Uterus (tissue), 4 donors: ENCODE measurements around the gene ZNF649. TPM values are rescaled to one million over a fixed set of nuclear protein-coding genes. Genes with fewer than 3 reads are reported as not detected.
"Not testable (repeated sequence)": the region's sequence is repeated elsewhere in the genome, so short reads cannot be mapped to it uniquely, and the experiment has no call there.

Experiments used
- DNase-seq, 2 donors: peaks; one replicate each; pipeline ENCODE4 v3.0.0-alpha.2; 2019 to 2020
- H3K27ac ChIP-seq, 2 donors: fragments of 200-600 bp; sonication (generic); 1 replicate in 1 of 2; 2 replicates in 1 of 2; pipeline ENCODE4 v1.5.1; 2016 to 2018
- H3K27me3 ChIP-seq, 2 donors: fragments of 200-600 bp; sonication (generic); one replicate each; pipeline ENCODE4 v1.5.1; 2018 to 2019; ENCODE audit warnings: control low read depth in 1 of 2
- H3K36me3 ChIP-seq, 2 donors: fragments of 200-600 bp; sonication (generic); one replicate each; pipeline ENCODE4 v1.5.1; 2019; ENCODE audit warnings: control low read depth in 1 of 2
- H3K4me1 ChIP-seq, 2 donors: fragments of 200-600 bp; sonication (generic); one replicate each; pipeline ENCODE4 v1.5.1; 2018 to 2019; ENCODE audit warnings: control low read depth in 1 of 2
- H3K4me3 ChIP-seq, 2 donors: fragments of 200-600 bp; sonication (generic); 1 replicate in 1 of 2; 2 replicates in 1 of 2; pipeline ENCODE4 v1.5.1; 2018 to 2019; ENCODE audit warnings: mild to moderate bottlenecking in 1 of 2
- H3K9me3 ChIP-seq, 2 donors: fragments of 200-600 bp; sonication (generic); one replicate each; pipeline ENCODE4 v1.5.1; 2019; ENCODE audit warnings: control low read depth in 1 of 2
- CTCF ChIP-seq, 4 experiments: fragments of 200-600 bp in 2 of 4; fragments of 450-650 bp in 2 of 4; sonication (generic) in 2 of 4; IDR thresholded peaks; one replicate each; pipeline ENCODE4 v1.5.1; 2016 to 2019; ENCODE audit warnings: antibody characterized with exemption in 4 of 4, mild to moderate bottlenecking in 2 of 4, moderate library complexity in 1 of 4
- POLR2A ChIP-seq, 2 donors: fragments of 450-650 bp; IDR thresholded peaks; one replicate each; pipeline ENCODE4 v1.6.1; 2016; ENCODE audit warnings: antibody characterized with exemption in 2 of 2, mild to moderate bottlenecking in 1 of 2, moderate library complexity in 1 of 2
- intact Hi-C: fragments of 100-400 bp; cut with DNase I; formaldehyde crosslinking; loops from one replicate; pipeline ENCODE4 v1.15.1; 2023; ENCODE audit warnings: low total_unique reads
- total RNA-seq, 4 donors: library from RNA; depleted of rRNA in 3 of 4; stranded (reverse); fragments of >200 nt in 3 of 4; gene quantifications; one replicate each; pipeline versions ENCODE4 v1.1.0 to v1.2.4, GENCODE V29; 2014 to 2023
- donor health status: DM: yes; HTN: yes; CAD: no.

The ZNF649 gene
- total RNA-seq, 4 donors from 2014 or later = 3.1 to 36.4 (median 14.6) TPM

DNA sequence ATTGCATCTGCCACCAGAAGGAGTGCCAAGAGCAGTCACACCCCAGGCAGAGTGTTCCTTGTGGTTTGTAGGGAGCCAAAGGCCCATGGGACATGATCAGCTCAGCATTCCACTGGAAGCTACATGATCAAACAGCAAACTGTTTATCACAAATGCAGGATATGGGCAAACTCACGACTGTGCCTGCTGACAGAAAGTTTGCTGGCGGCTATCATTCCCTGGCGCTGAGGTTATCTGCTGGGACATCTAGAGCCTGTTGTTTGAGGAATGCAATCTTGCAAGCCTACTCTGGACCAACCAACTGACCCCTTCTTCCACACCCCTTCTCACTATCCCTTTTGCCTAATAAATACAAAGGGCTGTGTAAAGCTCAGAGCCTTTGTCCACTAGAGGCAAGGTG, 14.8 kb upstream of the ZNF649 start:
- no peak for DNase-seq
- intact Hi-C loops = no loop called here
- TF ChIP-seq POLR2A (IDR thresholded peaks at IDR 0.05) (no peak), CTCF (IDR thresholded peaks at IDR 0.05) (no peak)
- Histone ChIP-seq H3K27me3 (no peaks in the 10 kb centered on the region), H3K36me3 (no peaks in the 10 kb centered on the region), H3K9me3 (peaks cover 0 to 23% of the 10 kb centered on the region in 2 donors), H3K4me3 (no peak overlapping the region), H3K4me1 (no peaks in the 10 kb centered on the region), H3K27ac (no peak overlapping the region)

GRCh38 chr19:51916167-51916566, 11.3 kb upstream of the ZNF649 start:
- Histone ChIP-seq H3K4me3 (no peak overlapping the region), H3K27me3 (no peaks in the 10 kb centered on the region), H3K9me3 (peaks cover 0 to 9% of the 10 kb centered on the region in 2 donors), H3K36me3 (no peaks in the 10 kb centered on the region), H3K27ac (no peak overlapping the region), H3K4me1 (no peaks in the 10 kb centered on the region)
- intact Hi-C loops = no loop called here
- DNase-seq = no peak
- no peak for TF ChIP-seq CTCF (IDR thresholded peaks at IDR 0.05)
- no peak for TF ChIP-seq POLR2A (IDR thresholded peaks at IDR 0.05)

GRCh38 chr19:51915324-51915867, 10.6 kb upstream of the ZNF649 start:
- H3K4me1 ChIP-seq = no peaks in the 10 kb centered on the region
- TF ChIP-seq CTCF (IDR thresholded peaks at IDR 0.05) = no peak
- no peak for TF ChIP-seq POLR2A (IDR thresholded peaks at IDR 0.05)
- intact Hi-C loops = no loop called here

GRCh38 chr19:51907981-51908380, 3.2 kb upstream of the ZNF649 start:
- intact Hi-C loops, H3K27ac ChIP-seq, H3K27me3 ChIP-seq, H3K4me3 ChIP-seq, H3K36me3 ChIP-seq, DNase-seq, H3K4me1 ChIP-seq, H3K9me3 ChIP-seq: not testable (repeated sequence)

More at GRCh38 chr19:51915324-51915867, 10.6 kb upstream of the ZNF649 start:
- H3K9me3 ChIP-seq = peaks cover 0 to 9% of the 10 kb centered on the region in 2 donors
- H3K27ac ChIP-seq = no peak overlapping the region
- H3K4me3 ChIP-seq = no peak overlapping the region
- H3K27me3 ChIP-seq = no peaks in the 10 kb centered on the region
- H3K36me3 ChIP-seq = no peaks in the 10 kb centered on the region
- no peak for DNase-seq

DNA sequence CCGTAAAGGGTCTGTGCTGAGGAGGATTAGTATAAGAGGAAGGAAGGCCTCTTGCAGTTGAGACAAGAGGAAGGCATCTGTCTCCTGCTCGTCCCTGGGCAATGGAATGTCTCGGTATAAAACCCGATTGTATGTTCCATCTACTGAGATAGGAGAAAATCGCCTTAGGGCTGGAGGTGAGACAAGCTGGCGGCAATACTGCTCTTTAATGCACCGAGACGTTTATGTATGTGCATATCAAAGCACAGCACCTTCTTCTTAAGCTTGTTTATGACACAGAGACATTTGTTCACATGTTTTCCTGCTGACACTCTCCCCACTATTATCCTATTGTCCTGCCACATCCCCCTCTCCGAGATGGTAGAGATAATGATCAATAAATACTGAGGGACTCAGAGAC, 1.3 kb upstream of the ZNF649 start:
- H3K36me3 ChIP-seq, intact Hi-C loops, DNase-seq, H3K4me1 ChIP-seq, H3K9me3 ChIP-seq, H3K27me3 ChIP-seq, H3K4me3 ChIP-seq, H3K27ac ChIP-seq: not testable (repeated sequence)

DNA sequence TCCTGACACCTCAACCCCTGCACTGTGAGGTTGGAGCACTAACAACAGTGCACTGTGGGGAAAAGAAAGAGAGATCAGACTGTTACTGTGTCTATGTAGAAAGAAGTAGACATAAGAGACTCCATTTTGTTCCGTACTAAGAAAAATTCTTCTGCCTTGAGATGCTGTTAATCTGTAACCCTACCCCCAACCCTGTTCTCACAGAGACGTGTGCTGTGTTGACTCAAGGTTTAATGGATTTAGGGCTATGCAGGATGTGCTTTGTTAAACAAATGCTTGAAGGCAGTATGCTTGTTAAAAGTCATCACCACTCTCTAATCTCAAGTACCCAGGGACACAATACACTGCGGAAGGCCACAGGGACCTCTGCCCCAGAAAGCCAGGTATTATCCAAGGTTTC, 822 bp upstream of the ZNF649 start:
- DNase-seq, intact Hi-C loops, H3K36me3 ChIP-seq, H3K4me1 ChIP-seq, H3K27ac ChIP-seq, H3K4me3 ChIP-seq, H3K27me3 ChIP-seq, H3K9me3 ChIP-seq: not testable (repeated sequence)

DNA sequence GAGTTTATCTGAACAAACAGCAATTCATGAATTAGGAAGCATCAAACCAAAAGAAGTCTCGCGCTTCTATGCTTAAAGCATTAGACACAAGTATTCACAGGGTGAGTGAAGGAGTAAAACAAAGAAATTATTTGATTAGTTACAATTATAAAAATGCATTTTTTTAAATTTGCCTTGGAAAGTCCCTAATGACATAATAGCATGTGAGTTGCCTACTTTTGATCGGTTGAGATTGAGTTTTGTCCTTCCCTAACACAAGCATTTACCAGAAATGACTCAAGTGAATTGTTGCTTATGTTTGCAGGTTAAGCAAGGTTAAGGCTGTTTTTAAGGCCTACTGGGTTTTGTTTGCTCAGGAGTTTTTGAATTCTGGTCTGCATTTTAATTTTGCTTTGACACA, 389 bp upstream of the ZNF649 start:
- H3K9me3 ChIP-seq = peaks cover 0 to 5% of the 10 kb centered on the region in 2 donors
- no peak for DNase-seq
- H3K4me3 ChIP-seq = peak overlapping the region; percentile 75 to 77
- no peaks in the 10 kb centered on the region for H3K4me1 ChIP-seq
- H3K27me3 ChIP-seq = no peaks in the 10 kb centered on the region
- H3K27ac ChIP-seq = no peak overlapping the region
- H3K36me3 ChIP-seq = no peaks in the 10 kb centered on the region
- TF ChIP-seq POLR2A (IDR thresholded peaks at IDR 0.05) = no peak
- TF ChIP-seq CTCF (IDR thresholded peaks at IDR 0.05) = no peak
- intact Hi-C loops = no loop called here
